GM04503 (cell line): ENCODE measurements around the gene CCNG2.
A peak's percentile ranks its signal among the peaks of the same experiment; 100 is the strongest.

Experiments
- DNase-seq: peaks from one replicate; pipeline ENCODE4 v3.0.0-alpha.2; 2012; ENCODE audit warnings: low read depth

CCNG2 gene

DNA sequence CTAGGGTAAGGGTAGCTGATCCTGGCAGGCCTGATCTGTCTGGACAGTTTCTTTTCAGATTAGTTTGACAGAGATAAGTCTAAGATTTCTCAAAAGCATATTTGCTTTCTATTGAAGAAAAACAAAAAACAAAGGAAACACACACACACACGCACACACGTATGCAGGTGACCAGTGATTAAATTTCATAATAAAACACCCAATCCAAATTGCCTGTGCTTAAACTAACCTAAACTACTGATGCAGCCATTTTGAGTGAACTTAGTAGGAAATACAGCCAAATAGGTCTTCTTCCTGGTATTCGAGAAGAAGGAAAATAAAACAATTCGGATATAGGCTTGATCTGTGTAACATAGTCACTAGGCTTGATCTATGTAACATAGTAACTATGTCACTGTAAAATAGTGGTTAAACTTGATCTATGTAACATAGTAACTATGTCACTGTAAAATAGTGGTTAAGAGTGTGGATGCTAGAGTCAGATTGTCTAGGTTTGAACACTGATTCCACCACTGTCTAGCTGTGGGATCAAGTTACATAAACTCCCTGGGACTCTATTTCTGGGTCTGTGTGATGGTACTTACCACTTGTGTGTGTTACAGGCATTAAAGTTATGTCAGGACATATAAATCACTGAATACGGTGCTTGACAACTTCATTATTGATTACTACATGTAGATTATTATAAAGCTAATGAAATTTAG lies 9.8 kb upstream of the CCNG2 start:
- DNase-seq = no peak

GRCh38 chr4:77148078-77148477 lies 8.9 kb upstream of the CCNG2 start:
- DNase-seq = no peak

- DNase-seq = no peak
These were observed 7.2 kb upstream of the CCNG2 start for GRCh38 chr4:77149789-77150188.

DNA sequence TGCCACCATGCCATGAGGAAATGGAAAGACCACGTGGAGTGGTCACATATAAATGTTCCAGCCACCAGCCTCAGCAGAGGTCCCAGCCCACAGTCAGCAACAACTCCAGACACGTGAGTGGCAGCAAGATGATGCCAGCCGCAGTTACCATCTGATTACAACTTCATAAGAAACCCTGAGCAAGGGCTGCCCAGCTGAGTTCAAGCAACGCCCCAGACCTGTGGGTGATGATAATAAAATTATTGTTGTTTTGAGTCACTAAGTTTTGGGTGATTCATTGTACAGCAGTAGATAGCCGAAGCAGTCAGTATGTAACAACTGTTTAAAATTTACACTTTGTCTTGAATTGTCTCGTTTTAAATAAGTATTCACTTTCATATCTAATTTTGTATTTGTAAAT lies 5.8 kb upstream of the CCNG2 start:
- DNase-seq = no peak

DNA sequence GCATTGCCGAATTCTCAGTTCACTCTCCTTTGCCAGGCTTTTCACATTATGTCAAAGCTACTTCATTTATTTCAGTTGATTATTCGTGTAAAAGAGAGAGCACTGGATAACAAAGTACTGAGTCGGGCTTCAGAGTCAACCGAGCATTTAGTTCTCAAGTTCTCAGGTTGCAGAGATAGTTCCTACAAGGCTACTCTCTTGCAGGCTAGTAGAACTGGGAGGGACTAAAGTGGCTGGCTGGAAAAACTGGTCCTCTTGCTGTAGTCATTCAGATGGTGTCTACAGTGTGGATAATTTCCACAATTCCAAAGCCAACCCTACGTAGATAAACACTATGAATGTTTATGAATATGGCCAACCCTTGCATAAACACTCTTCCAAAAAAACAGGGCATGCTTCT lies 4.6 kb upstream of the CCNG2 start:
- DNase-seq = no peak

- no peak for DNase-seq
These were observed 4.0 kb upstream of the CCNG2 start for GRCh38 chr4:77153006-77153405.

- no peak for DNase-seq
These were observed 2.9 kb upstream of the CCNG2 start for GRCh38 chr4:77154065-77154464.

- DNase-seq = no peak
These were observed 2.1 kb upstream of the CCNG2 start for GRCh38 chr4:77154761-77155499.

GRCh38 chr4:77155631-77156452 lies 1.2 kb upstream of the CCNG2 start:
- DNase-seq = no peak

DNA sequence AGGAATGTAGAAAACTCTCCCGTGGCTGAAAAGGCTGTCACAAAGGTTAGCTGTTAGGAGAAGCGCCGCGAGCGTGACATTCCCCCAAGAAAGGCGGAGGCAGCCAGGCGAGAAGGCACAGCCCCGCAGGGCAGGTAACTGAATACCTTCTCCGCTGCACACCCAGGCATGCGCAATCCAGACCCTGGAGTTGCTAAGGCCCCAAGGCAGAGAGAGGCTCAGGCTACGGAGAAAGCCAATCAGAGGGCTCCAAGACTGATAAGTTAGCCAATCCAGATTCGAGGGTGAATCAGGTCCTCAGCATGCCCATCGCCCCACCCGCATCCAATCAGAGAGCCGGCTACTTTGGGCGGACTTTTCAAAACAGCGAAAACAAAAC lies 485 bp upstream of the CCNG2 start:
- peak; percentile 97 for DNase-seq

DNA sequence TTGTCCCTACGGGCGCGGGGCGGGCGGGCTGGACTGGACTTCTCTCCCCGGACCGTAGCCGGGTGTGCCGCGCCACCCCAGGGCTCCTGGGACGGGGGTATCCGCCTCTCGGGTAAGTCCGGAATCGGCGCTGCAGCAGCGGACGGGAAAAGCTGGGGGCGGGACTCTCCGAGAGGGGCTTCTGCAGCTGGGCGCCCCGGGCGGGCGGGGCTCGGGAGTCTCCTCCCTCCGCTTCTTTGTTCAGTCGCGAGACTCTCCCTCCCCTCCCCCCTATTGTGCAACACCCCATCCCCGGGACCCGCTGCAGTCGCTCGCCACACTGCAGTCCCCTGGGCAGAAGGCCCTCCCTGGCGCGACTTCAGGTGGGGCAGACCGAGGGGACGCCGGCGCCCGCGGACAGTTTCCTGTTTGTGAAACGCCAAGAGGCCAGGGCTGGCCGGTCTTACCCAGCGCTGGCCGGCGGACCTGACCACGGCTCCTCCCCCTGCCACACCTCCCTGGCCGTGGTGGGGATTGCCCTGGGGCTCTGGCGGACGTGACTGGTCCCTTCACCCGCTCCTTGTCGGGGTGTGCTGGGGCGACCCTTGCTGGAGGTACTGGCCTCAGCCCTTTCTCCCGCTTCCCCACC lies 966 bp downstream of the CCNG2 start:
- DNase-seq = no peak

GRCh38 chr4:77158487-77158861 lies 1.5 kb downstream of the CCNG2 start:
- DNase-seq = no peak

DNA sequence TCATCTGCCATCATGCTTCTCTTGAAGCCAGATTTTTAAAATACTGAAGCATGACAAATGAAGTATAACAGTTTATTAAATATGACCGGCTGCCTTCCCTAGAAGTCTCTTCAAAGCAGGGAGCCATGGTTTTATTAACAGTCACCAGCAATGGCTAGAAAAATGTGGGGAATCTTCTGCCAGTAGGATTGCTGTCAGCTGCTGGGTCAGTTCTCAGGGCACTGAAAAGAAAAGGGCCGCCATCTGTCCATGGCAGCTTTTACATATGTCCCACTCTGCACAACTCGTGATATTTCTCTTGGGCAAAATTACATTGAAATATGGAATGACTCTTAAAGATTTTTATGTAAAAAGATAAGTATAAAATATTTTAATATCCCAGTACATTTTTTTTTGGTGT lies 2.8 kb downstream of the CCNG2 start:
- DNase-seq = no peak

- DNase-seq = no peak
These were observed 6.6 kb downstream of the CCNG2 start for GRCh38 chr4:77163641-77164040.

DNA sequence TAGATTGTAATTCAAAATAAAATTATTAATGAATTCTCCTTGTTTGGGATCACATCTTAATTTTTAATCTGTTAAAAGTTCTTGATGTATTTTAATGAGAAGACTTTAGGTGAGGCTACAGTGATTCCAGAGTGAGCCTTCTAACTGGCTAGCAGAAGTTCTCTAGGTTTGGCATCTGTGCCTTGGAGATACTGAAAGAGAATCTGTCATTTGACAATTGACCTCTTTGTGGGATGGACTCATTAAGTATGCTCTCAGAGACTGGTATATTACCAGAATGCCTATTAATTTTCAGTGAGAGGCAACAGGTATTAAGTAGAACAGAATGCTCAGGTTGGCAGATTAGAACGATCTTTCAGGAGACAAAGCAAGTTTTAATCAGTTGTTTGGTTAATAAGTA lies 10.2 kb downstream of the CCNG2 start:
- DNase-seq = no peak

DNA sequence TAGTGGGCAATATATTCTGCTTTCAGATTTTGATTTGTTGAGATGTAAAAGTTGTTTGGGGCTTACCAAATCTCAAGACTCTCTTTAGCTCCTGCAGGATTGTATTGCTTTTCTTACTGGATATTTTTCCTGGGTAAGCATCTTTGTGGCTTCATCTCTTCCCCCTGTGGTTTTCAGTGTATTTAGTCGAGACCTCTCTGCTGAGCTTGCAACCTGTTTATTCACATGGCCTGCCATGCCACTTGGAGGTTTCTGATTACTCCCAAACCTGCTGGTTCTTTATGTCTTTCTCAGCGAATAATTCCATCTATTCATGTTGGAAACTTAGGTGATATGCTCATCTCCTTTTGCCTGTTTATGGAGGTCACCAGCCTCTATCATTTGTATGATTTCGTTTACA lies 10.9 kb downstream of the CCNG2 start:
- no peak for DNase-seq

DNA sequence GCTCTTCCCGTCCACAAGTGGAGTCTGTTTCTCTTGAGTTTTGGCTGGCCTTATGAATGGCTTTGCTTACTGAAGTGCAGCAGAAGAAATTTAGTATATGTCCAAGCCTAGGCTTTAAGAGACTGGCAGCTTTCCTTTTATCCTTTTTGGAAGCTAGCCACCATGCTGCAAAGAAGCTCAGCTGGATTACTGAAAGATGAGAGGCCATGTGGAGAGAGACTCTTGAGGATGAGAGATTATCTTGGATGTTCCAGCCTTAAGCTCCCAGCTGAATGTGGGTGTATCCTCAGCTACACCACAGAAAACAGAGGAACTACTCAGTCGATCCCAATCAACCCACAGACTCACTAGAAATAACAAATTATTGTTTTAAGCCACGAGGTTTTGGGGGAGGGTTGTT lies 12.5 kb downstream of the CCNG2 start:
- no peak for DNase-seq

DNA sequence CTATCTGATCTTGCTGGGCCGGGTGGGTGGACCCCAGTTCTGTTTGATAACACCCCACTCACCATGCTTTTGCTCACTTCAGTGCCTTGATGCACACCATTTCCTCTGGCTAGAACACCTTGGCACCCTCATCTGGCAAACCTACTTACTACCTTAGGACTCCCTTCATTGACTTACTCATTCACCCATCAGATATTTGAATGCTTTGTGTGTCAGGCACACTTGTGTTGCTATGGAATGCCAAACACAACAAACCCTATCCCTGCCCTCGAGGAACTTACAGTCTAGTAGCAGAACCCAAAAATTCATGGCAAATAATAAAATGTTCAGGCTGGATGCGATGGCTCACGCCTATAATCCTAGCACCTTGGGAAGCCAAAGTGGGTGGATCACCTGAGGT lies 13.9 kb downstream of the CCNG2 start:
- DNase-seq = no peak

DNA sequence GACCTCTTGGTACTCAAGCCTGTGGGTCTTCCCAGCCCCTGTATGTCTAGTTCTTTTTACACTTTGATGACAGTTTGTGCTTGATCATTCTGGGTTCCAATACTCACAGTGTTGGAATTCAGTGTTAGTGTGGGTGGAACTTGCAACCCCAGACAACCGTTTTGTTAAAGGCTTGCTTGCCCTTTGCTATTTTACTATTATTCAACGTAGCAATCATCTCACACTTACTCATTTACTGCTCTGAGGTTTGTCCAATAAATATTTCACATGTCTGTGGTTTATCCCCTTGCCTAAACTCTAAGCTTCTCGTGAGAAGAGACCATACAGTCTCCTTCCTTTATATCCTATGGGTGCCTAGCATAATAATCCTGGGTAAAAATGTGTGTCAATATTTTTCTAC lies 15.3 kb downstream of the CCNG2 start:
- DNase-seq = peak; percentile 96

GRCh38 chr4:77174426-77174825 lies 17.4 kb downstream of the CCNG2 start:
- no peak for DNase-seq

- no peak for DNase-seq
These were observed 18.2 kb downstream of the CCNG2 start for GRCh38 chr4:77175201-77175611.

- no peak for DNase-seq
These were observed 19.6 kb downstream of the CCNG2 start for GRCh38 chr4:77176640-77177039.

DNA sequence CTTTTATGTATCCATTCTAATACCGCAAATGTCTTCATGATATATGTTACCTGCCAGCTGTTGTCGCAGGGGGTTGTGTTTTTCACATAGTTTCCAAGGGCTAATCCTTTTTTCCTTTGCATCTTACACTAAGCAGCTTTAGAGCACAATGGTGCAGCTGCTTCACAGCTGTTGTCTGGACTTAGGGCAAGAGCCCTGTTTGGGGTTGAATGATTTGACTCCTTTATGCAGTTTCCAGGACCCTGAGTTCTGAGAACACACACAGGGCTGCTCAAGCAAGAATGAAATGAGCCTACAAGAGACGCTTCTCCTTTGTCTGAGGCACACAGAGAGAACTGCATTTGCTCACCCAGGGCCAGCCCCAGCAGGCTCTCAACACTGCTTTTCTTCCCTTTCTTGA lies 20.2 kb downstream of the CCNG2 start:
- DNase-seq = no peak
